NB4 (cell line): Measurements from ENCODE around the gene EXOSC7.

Experiments
- DNase-seq: peaks from one replicate; pipeline ENCODE4 v3.0.0; 2010; ENCODE audit warnings: low read depth
- H3K4me3 ChIP-seq: one replicate; pipeline ENCODE4 v1.5.1; 2011; ENCODE audit warnings: mild to moderate bottlenecking, low read depth, low read length, moderate library complexity
- CTCF ChIP-seq: IDR thresholded peaks from one replicate; pipeline ENCODE4 v1.5.1; 2012; ENCODE audit warnings: low read depth, low read length
- MAX ChIP-seq: IDR thresholded peaks from 2 replicates; pipeline ENCODE4 v1.6.1; 2011; ENCODE audit warnings: low read depth, low read length
- MYC ChIP-seq: IDR thresholded peaks from 2 replicates; pipeline ENCODE4 v1.6.1; 2011; ENCODE audit warnings: low read depth, low read length
- POLR2A ChIP-seq: IDR thresholded peaks from 2 replicates; pipeline ENCODE4 v1.6.1; 2011; ENCODE audit warnings: mild to moderate bottlenecking; ENCODE audit not compliant: insufficient read length; ENCODE audit errors: extremely low read depth

EXOSC7 gene

GRCh38 chr3:44966795-44967278 lies 9.2 kb upstream of the EXOSC7 start:
- peak; percentile 83 for TF ChIP-seq MYC
- peak; percentile 13 for TF ChIP-seq POLR2A
- TF ChIP-seq CTCF: no peak
- peak; percentile 67; the same call in 1 of the 2 replicates for TF ChIP-seq MAX
- H3K4me3 ChIP-seq: peak overlapping the region; percentile 19
- DNase-seq: peak; percentile 94

- TF ChIP-seq POLR2A (no peak), MYC (no peak), MAX (no peak), CTCF (no peak)
- no peak for DNase-seq
- H3K4me3 ChIP-seq: peak overlapping the region; percentile 10
These were observed 7.6 kb upstream of the EXOSC7 start for GRCh38 chr3:44968447-44968858.

GRCh38 chr3:44969154-44969827 lies 6.8 kb upstream of the EXOSC7 start:
- H3K4me3 ChIP-seq: peak overlapping the region; percentile 13
- TF ChIP-seq MYC (peak; percentile 70), POLR2A (no peak), MAX (peak; percentile 77), CTCF (peak; percentile 9)
- peak; percentile 90 for DNase-seq

GRCh38 chr3:44969828-44970179 lies 6.2 kb upstream of the EXOSC7 start:
- peak overlapping the region; percentile 13 for H3K4me3 ChIP-seq
- TF ChIP-seq MAX (no peak), CTCF (no peak), POLR2A (no peak), MYC (no peak)
- no peak for DNase-seq

GRCh38 chr3:44970926-44971490 lies 5.0 kb upstream of the EXOSC7 start:
- no peak for TF ChIP-seq MAX
- no peak for TF ChIP-seq POLR2A
- no peak for TF ChIP-seq CTCF
- no peak for TF ChIP-seq MYC
- DNase-seq: no peak
- no peak overlapping the region for H3K4me3 ChIP-seq
